Measurements from ENCODE around the gene WDR3.

DNA sequence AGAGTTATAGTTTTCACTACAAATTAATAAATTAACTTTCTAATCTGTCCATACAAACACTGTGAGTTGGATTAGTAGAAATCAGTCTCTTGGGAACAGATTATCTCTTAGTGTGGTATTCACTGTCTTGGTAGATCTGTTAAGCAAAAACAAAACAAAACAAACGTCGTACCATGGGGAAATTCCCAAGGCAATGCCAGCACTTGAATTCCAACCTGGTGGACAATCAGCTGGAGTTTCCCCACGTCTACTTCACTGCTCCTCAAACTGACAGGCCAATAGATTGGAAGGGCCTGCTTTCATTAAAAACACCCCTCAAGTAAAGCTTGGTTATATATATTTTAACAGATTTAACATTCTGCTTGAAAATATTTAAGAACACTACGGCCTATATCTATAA is 32.0 kb upstream of the WDR3 start:
- TF ChIP-seq, protein P1, sequence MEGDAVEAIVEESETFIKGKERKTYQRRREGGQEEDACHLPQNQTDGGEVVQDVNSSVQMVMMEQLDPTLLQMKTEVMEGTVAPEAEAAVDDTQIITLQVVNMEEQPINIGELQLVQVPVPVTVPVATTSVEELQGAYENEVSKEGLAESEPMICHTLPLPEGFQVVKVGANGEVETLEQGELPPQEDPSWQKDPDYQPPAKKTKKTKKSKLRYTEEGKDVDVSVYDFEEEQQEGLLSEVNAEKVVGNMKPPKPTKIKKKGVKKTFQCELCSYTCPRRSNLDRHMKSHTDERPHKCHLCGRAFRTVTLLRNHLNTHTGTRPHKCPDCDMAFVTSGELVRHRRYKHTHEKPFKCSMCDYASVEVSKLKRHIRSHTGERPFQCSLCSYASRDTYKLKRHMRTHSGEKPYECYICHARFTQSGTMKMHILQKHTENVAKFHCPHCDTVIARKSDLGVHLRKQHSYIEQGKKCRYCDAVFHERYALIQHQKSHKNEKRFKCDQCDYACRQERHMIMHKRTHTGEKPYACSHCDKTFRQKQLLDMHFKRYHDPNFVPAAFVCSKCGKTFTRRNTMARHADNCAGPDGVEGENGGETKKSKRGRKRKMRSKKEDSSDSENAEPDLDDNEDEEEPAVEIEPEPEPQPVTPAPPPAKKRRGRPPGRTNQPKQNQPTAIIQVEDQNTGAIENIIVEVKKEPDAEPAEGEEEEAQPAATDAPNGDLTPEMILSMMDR (IDR thresholded peaks at IDR 0.05 in 2 of 3, conservative IDR thresholded peaks at IDR 0.05 in 1 of 3; ENCODE audit: borderline replicate concordance in 1 of 3, insufficient read depth in 1 of 3, low read depth in 2 of 3, low read length in 2 of 3): no peak
- TF ChIP-seq RAD21 (IDR thresholded peaks at IDR 0.05; ENCODE audit: low read depth): no peak
- TF ChIP-seq POLR2A (IDR thresholded peaks at IDR 0.05; ENCODE audit: borderline replicate concordance, extremely low read depth, insufficient read depth, insufficient read length): no peak
- TF ChIP-seq EZH2phosphoT487 (IDR thresholded peaks at IDR 0.05; ENCODE audit: borderline replicate concordance): no peak
- TF ChIP-seq, protein P2, sequence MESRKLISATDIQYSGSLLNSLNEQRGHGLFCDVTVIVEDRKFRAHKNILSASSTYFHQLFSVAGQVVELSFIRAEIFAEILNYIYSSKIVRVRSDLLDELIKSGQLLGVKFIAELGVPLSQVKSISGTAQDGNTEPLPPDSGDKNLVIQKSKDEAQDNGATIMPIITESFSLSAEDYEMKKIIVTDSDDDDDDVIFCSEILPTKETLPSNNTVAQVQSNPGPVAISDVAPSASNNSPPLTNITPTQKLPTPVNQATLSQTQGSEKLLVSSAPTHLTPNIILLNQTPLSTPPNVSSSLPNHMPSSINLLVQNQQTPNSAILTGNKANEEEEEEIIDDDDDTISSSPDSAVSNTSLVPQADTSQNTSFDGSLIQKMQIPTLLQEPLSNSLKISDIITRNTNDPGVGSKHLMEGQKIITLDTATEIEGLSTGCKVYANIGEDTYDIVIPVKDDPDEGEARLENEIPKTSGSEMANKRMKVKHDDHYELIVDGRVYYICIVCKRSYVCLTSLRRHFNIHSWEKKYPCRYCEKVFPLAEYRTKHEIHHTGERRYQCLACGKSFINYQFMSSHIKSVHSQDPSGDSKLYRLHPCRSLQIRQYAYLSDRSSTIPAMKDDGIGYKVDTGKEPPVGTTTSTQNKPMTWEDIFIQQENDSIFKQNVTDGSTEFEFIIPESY (IDR thresholded peaks at IDR 0.05; ENCODE audit: extremely low read depth, insufficient replicate concordance, low read length): no peak
- no peak for TF ChIP-seq POLR2AphosphoS5 (IDR thresholded peaks at IDR 0.05; ENCODE audit: low read depth, low read length)
- no peak for TF ChIP-seq ZNF274 (IDR thresholded peaks at IDR 0.05; ENCODE audit: low read depth, low read length)
- TF ChIP-seq EZH2 (IDR thresholded peaks at IDR 0.05): no peak
